GM18508 (cell line): ENCODE measurements around the gene ACAN.

Experiments used
- ATAC-seq: cut with Tn5 transposase; IDR thresholded peaks from one replicate; pipeline ENCODE4 v1.9.1; 2021; ENCODE audit warnings: moderate number of reproducible peaks; ENCODE audit not compliant: insufficient read depth, unreplicated experiment

The ACAN gene

DNA sequence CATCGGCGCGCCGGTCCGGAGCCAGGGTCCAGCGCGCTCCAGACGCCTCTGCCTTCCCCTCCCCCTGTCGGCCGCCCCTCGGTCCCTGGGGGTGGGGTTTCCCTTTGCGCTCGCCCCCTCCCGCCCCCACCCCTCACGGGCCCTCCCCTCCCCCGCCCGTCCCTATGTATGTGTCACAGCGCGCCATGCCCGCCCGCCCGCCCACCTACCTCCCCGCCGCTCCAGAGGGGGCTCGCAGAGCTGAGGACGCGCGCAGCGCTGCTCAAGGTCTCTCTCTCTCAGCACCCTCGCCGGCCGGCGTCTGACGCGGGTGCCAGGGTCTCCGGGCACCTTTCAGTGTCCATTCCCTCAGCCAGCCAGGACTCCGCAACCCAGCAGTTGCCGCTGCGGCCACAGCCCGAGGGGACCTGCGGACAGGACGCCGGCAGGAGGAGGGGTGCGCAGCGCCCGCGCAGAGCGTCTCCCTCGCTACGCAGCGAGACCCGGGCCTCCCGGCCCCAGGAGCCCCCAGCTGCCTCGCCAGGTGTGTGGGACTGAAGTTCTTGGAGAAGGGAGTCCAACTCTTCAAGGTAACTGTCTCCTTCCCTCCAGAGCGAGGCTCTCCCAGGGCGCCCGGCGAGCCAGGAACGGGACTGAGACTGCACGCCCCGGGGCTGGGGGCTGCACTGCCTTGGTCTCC is at the start of gene ACAN:
ACAN (plus strand) TSS at position 196 of the 679 bp plus-strand sequence. CDS start 32,771 bp downstream, outside the sequence.
- no peak for ATAC-seq

DNA sequence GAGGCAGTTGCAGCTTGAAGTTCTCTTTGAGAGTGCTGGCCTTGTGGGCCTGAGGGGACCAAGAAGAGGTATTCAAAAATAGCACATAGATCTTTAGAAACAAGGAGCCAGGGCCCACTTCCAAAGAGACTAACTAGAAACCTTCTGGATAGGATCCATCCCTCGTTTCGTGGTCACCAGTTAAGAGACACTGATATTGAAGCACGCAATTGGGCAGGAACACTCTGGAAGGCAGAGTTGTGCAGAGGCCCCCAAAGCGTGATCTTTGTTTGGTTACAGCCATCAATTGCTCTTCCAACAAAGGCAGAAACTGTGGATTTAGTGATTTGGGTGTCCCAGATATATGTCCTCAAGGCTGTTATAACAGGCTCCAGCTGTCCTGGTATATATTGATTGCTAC is 46.7 kb upstream of the ACAN start:
- no peak for ATAC-seq

DNA sequence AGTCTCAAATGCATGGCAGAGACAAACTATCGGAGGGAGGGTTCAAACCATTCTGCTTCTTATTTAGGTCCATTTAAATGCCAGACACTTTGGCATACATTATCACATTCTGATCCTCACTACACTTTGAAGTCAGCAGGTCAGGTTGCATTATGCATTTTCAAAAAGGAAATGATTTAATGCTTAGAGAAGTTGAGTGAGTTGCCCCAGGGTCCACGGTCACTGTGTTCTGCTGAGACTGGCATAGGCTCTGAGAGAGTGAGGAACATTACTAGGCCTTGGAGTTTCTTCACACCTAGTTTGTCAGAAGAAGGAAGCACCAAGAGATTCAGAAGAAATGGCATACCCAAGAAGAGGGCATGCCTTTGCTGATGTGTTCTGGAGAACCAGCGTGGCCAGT is 46.3 kb upstream of the ACAN start:
- ATAC-seq, result no peak

DNA sequence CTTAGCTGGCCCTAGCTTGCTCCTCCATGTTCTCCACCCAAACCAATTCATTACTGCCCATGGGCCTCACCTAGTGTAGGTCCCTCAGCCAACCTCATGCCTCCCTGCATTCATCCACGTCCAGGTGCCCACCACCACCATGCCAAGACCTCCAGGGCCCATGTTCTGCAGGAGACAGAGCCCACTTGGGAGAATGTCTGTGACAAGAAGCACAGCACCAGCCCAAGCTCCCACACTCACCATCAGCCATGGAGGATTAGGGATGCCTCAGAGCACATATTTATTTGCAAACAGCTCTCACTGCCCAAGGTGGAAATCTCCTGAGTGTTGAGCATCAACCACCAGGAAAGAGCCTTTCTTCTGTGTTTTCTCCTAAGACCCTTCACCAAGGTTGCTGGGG is 43.4 kb upstream of the ACAN start:
- no peak for ATAC-seq

DNA sequence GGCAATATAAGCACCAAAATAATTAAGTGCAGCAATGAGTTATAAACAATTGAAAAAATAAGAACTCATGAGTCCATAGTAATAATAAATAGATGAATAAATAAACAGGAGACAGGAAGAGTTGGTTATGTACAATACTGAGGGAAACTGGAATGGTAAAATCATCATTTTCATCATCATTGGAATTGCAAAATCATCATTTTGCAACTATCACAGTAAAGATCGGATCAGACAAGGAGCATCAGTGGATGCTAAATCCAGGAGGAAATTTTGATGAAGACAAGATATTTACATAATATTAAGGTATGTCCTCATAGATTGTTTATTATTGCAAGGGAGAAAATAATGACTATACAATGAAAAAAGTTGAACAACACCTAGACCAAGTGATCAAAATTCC is 38.8 kb upstream of the ACAN start:
- ATAC-seq, result no peak

DNA sequence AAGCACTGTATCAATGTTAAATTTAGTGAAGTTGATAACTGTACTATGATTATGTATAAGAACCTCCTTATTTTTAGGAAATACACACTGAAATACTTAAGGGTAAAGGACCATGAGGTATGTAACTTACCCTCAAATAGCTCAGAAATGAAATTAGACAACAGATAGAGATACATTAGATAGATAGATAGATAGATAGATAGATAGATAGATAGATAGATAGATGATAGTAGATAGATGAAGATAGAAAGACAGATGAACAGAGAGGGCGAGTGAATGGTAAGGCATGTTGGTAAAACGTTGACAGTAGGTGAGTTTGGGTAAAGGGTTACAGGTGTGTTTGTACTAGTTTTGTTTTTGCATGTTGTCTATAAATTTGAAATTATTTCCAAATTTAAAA is 38.0 kb upstream of the ACAN start:
- no peak for ATAC-seq

DNA sequence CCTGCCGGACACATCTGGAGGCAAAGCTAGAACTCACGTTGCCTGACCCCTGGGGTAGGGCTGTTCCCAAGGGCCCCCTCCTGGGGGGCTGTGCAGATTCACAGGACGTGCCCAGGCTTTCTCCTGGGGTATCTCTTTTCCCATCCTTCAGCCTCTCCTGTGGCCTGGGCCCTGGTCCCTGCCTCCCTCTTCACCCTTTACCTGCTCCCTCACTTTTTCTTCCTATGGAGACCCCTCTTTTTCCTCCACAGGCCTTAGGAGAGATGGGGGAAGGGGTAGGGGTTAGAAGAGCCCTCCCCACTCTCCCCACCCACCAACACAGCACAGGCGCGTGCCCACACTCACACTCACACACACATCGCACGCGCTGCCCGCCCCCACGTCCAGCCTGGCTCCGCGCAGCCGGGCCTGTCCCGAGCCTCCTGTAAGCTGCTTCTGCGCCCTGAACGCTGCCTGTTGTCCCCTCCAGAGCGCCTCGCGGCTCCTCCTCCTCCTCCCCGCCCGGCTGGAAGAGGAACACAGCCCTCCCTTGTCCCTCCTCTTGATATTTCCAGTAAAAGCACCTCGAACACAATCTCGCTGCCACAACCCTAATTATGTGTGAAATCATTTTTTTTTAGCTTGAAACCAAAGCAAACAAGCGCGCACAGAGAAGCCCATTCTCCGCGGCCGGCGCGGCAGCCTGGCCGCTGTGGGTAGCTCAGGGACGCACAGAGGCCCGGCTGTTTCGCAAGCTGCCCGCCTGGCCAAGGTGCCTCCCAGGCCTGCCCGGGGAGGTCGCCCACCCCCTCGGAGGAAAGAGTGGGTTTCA is 33.9 kb upstream of the ACAN start:
- ATAC-seq, result no peak

DNA sequence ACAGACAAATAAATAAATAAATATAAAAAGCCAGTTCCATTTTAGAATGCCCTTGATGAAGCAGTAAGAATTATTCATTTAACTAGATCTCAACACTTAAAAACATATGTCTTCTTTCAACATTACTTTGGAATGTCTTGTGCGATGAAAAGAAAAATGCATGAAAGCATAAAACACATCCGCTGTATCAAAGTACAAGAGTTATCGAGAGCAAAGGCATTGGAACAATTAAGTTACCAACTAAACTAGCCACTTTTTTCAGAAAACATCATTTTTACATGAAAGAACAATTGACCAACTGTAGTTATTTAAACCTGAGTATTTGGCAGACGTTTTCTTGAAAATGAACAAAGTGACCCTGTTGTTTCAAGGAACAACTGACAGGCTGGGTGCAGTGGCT is 27.5 kb upstream of the ACAN start:
- ATAC-seq, result no peak

DNA sequence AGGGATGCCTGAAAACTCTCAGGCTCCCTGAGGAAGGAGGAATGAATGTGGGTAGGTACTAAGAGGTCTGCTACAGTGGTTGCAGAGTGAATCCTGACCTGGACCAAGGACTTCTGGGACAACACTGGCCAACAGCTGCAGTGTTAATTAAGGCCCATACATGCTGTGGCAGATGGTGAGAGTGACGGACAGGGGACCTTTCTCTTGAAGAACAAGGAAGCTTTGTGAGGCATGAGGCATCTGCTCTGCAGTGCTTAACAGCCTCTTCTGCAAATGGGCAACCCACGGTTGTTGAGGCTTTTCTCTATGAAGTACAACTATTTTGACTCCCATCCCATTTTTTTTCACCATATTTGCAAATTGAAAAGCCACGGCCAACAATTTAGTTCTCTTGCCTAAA is 26.6 kb upstream of the ACAN start:
- ATAC-seq, result no peak

DNA sequence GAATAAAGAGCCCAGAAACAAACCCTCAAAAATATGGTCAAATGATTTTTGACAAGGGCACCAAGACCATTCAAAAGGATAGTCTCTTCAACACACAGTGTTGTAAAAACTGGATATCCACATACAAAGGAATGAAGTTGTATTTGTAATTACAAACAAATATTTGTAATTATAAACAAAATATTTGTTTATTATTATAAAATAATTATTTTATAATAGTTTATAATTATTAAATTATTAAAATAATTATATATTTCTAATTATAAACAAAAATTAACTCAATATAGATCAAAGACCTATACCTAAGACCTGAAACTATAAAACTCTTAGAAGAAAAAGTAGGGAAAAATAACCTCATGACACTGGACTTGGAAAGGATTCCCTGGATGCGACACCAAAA is 23.3 kb upstream of the ACAN start:
- no peak for ATAC-seq

DNA sequence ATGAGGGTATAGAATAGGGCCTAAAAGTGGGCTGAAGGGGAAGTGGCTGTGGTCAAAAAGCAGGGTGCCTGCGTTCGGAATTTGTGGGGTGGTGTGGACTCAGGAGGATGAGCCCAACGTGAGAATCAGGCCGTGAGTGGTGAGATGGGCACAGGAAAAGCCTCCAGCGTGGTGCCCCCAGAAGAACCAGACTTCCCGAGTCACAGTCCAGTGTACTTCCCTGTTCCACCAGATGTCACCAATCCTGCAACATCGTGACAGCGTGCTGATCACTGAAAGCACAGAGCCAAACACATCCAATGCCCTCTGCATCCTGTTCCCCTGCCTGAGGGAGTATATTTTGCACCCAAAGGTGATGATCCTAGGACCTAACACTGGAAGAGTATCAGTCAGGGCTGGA is 20.8 kb upstream of the ACAN start:
- ATAC-seq, result no peak

DNA sequence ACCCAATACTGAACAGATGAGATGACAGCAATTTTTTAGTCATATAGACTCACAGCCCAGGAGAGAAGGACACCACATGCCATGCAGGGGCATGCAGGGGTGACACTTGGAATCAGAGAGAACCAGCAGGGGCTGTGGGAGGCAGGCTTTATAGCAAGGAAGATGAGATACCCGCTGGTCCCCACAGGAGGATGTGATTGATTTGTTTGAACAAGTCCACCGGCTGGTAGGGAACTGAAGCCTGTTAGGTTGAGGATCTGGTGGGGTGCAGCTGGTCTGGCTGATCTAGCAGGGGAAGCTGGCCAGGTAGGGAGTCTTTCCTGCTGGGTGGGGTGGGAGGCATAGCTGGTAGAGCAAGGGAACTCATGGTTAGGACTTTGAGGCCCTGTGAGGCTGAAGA is 18.0 kb upstream of the ACAN start:
- no peak for ATAC-seq

DNA sequence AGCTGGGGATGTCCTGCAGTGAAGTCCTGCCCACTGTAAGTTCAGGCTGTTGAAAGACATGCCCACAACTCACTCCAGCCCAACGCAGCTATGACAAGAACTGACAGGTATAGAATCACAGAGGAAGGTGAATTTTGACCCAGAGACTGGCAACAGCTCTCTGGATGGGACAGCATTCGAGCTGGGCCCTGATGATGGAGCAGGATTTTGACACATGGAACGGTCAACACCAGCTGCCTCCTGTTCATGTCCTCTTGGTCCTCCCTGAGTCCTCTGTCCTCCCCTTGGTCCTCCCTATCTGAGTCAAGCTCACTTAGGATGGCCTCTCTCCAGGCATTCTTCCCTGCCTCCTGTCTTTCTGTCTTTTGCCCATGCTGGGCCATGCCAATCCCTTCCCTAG is 15.2 kb upstream of the ACAN start:
- no peak for ATAC-seq

DNA sequence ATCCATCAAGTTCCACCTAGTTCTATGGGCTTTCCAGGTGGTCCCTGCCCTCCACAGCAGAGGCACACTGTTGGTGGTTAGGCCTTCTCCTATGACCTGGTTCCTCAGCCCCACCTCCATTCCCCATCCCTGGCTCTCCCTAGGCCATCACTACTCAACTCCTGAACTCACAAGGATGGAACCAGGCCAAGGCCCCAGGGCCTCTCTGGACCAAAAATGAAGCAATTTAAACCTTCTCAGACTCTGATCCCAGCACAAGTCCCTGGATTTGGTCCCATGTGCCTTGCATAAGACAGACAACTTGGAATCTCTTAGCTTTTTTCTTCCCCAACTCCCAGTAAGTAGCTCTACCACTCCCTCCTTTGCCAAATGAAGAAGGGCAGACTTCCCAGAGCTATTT is 14.4 kb upstream of the ACAN start:
- ATAC-seq, result no peak

DNA sequence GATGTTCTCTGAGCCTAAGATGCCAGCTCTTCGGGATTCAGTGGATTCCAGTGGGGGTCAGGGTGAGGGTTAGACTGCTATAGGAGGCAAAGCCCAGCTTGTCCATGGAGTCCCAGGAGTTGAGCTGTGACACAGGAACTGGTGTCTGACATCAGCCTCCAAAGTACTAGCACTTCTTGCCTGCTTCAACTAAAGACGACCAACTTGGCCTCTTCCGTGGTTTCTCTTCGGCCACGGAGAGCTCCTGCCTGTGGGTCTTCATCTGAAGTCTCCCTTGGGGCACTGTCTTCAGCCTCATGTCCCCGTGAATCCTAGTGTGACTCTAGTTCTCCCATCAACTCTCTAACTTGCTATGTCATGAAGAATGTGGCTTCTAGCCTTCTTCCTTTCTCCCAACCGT is 12.8 kb upstream of the ACAN start:
- ATAC-seq, result no peak

DNA sequence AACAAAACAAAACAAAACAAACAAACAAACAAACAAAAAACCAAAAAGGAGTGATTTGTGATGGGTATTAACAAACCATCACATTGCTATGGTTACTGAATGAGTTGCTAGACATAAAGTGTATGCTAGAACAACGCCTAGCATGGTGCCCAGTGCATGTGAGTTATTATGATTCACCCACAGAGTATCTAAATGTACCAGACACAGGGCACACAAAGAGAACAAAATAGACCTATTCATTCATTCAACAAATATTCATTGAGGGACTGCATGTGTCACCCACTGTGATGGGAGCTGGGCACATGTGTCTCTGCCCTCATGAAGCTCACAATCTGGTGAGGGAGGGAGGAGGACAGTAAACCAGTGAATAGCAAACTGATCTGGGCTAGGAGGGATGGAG is 11.6 kb upstream of the ACAN start:
- no peak for ATAC-seq

DNA sequence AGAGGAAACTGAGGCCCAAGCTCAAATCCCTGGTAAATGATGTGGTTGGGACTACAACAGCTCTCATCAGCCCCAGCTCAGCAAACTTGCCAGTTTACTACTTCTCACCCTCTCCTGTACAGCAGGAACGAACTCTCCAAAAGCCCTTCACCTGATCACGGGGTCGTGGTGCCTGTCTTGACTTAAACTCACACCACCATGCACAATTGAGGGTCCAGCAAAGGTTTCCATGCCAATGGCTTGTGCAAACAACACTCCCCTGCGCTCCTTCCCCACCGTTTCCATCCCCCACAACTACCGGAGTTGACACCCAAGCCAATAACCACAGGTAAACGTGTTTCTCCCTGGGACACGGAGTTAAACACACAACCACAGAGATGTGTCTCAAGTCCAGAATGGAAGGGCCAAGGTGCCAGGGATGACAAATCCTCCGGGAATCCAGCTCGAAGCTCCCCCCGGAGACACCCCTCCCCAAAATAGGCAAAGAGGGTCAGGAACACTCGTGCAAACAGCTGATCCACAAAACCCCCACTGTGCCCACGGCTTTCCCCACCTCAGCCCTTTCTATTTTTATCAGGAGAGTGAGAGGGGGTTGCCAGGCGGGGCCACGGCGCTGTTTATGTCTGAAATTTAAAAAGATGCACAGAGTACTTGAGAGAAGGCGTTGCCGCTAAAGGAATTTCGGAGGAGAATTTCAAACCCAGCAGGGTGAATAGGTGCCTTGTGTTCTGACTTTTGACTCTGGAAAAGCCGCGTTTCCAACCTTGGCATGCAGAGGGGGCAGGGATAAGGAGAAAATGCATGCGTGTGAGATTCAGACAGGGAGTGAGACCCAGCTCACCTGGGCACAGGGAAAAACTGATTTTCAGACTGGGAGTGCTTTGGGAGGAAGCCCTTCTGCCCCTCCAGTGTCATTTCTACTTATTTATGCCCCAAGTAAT is 10.6 kb upstream of the ACAN start:
- ATAC-seq, result no peak

DNA sequence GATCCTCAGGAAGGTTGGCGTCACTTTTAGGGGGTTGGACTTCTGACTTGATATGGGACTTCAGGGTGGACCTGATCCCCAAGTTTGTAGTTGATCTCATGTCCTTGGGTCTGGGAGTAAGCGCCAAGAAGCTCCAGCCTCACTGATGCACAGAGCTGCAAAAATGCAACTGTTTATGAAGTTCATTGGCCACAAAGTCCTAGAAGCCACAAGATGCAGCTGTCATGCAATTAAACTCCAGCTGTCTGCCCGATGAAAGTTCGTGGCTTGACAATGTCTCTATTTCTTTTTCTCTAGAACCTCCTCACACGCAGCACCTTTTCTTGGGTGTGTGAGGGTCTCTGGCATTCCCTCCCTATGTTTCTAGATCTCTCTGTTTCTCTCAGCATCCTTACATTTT is 9.2 kb upstream of the ACAN start:
- ATAC-seq, result no peak

DNA sequence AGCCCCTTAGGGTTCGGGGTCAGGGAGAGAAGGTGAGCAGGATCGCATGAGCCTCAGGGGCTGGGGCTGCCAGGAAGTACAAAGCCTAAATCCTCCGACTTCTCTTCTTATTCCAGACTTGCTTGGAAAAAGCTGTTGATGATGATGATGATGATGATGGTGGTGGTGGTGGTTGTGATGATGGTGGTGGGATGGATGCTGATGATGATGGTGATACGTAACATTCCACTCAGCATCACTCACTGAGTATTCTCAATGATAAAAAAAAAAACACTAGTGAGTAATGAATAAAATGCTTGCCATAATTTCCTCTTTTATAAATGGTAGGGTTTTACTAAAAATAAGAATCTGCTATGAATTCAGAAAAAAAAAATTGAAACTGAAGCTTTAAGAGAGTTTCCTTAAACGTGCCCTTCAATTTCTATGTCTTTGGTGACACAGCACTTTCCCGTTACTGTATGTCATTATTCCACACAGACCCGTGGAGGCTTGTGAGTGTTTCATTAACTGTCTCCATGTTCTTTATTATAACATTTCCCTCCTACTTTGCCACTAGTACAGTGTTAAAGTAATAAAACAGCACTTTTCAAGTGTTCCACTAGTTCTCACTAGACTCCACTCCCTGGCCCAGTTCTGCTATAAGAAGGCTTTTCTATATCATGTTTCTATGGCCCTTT is 5.4 kb upstream of the ACAN start:
- no peak for ATAC-seq

DNA sequence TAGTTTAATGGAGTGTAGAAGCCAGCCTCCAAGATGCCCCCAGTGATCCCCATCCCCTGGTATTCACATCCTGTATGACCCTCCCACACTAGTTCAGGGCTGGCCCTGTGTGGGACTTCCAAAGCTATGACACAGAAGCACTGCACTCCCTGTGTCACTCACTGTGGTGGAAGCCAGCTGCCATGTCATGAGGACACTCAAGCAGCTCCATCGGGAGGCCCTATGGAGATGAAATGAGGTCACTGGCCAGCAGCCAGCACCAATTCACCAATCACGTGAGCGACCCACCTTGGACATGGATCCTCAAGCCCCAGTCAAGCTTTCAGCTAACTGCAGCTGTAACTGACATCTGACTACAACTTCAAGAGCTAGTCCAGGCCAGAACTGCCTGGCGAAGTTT is 3.9 kb upstream of the ACAN start:
- no peak for ATAC-seq
